ENCODE results near the gene KCTD21. TPM values are rescaled to one million over a fixed set of nuclear protein-coding genes. Genes with fewer than 3 reads are reported as not detected.

Gene KCTD21
- total and polyA plus RNA-seq, 2 donors (not counting 1 experiment from before 2014, with no cell fraction given): 4.3 to 8.0 TPM

- Histone ChIP-seq H3K4me3 (ENCODE audit: control extremely low read depth in 1 of 5, extremely low read depth in 1 of 5, insufficient read depth in 1 of 5, low read depth in 2 of 5, low read length in 4 of 5) (no peak overlapping the region), H3K4me1 (ENCODE audit: control insufficient read depth in 2 of 2, insufficient read depth in 2 of 2, low read length in 2 of 2) (peaks cover 27 to 29% of the 10 kb centered on the region in 2 donors), H4K20me1 (ENCODE audit: control insufficient read depth, insufficient read depth, low read length, poor library complexity, severe bottlenecking) (no peaks in the 10 kb centered on the region), H3K27me3 (replicated peaks in 1 of 4; ENCODE audit: control extremely low read depth in 1 of 4, control insufficient read depth in 3 of 4, insufficient read depth in 4 of 4, low read length in 3 of 4) (no peaks in the 10 kb centered on the region), H3K36me3 (replicated peaks in 1 of 2; ENCODE audit: control extremely low read depth in 1 of 2, control insufficient read depth in 1 of 2, extremely low read depth in 1 of 2, insufficient read depth in 2 of 2, low read length in 1 of 2) (peaks cover 3 to 41% of the 10 kb centered on the region in 2 experiments), H2AFZ (ENCODE audit: insufficient read depth, low read depth, low read length, poor library complexity, severe bottlenecking) (no peak overlapping the region), H3K9ac (ENCODE audit: low read length) (no peak overlapping the region), H3K9me3 (ENCODE audit: control extremely low read depth in 1 of 3, control insufficient read depth in 2 of 3, insufficient read depth in 1 of 3, low read length in 2 of 3) (no peaks in the 10 kb centered on the region), H3K79me2 (ENCODE audit: control insufficient read depth, insufficient read depth, low read length) (no peaks in the 10 kb centered on the region), H3K27ac (ENCODE audit: low read length in 2 of 2) (no peak overlapping the region), H3K4me2 (replicated peaks; ENCODE audit: low read depth, low read length, poor library complexity, severe bottlenecking) (no peak overlapping the region)
- no peaks in the 10 kb centered on the region for H3K27me3 Mint-ChIP-seq
- intact Hi-C loops (cut with micrococcal nuclease): no loop called here
- ChIA-PET CTCF (interaction anchor here (1.3 kb wide), 1 partner anchor 343 kb away, joined by 3 read pairs; no protein-coding TSS in a partner anchor), POLR2A (no interaction called here)
- H3K4me1 Mint-ChIP-seq: peaks cover 35% of the 10 kb centered on the region
- no peak overlapping the region for H3K4me3 Mint-ChIP-seq
- no peaks in the 10 kb centered on the region for H3K9me3 Mint-ChIP-seq (ENCODE audit: insufficient read depth)
- H3K27ac Mint-ChIP-seq: no peak overlapping the region
- 98% methylated on average over 4 of the region's 13 CpGs for WGBS (ENCODE audit: insufficient coverage)
- TF ChIP-seq EZH2 (IDR thresholded peaks at IDR 0.05; ENCODE audit: borderline replicate concordance, insufficient read depth, low read depth, low read length, poor library complexity, severe bottlenecking): no peak
- TF ChIP-seq, protein P1, sequence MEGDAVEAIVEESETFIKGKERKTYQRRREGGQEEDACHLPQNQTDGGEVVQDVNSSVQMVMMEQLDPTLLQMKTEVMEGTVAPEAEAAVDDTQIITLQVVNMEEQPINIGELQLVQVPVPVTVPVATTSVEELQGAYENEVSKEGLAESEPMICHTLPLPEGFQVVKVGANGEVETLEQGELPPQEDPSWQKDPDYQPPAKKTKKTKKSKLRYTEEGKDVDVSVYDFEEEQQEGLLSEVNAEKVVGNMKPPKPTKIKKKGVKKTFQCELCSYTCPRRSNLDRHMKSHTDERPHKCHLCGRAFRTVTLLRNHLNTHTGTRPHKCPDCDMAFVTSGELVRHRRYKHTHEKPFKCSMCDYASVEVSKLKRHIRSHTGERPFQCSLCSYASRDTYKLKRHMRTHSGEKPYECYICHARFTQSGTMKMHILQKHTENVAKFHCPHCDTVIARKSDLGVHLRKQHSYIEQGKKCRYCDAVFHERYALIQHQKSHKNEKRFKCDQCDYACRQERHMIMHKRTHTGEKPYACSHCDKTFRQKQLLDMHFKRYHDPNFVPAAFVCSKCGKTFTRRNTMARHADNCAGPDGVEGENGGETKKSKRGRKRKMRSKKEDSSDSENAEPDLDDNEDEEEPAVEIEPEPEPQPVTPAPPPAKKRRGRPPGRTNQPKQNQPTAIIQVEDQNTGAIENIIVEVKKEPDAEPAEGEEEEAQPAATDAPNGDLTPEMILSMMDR (IDR thresholded peaks at IDR 0.05): no peak
- no peak for ATAC-seq (ENCODE audit: low read depth)
- DNase-seq: no peak
Measured at GRCh38 chr11:78221396-78222315, 33.2 kb upstream of the KCTD21 start.
